Measurements from ENCODE around the gene PES1. TPM values are rescaled to one million over a fixed set of nuclear protein-coding genes. Genes with fewer than 3 reads are reported as not detected.
"Not testable (repeated sequence)": the region's sequence is repeated elsewhere in the genome, so short reads cannot be mapped to it uniquely, and the experiment has no call there.

PES1 gene
- total RNA-seq, 1 experiment from 2014 or later = 110 TPM

GRCh38 chr22:30631469-30631868, 39.8 kb upstream of the PES1 start:
- not testable (repeated sequence) for H2AFZ ChIP-seq (ENCODE audit: low read length); H3K9me3 ChIP-seq (ENCODE audit: low read length); H3K79me2 ChIP-seq (ENCODE audit: low read length); DNase-seq; H3K27me3 ChIP-seq (ENCODE audit: low read length); H3K4me3 ChIP-seq (ENCODE audit: low read length); H3K9me2 ChIP-seq (replicated peaks; ENCODE audit: insufficient read depth, low read length); H3K36me3 ChIP-seq (ENCODE audit: insufficient read depth, low read length); H3K27ac ChIP-seq (ENCODE audit: low read length); H3K4me2 ChIP-seq (ENCODE audit: low read depth, low read length, poor library complexity, severe bottlenecking); H3K9ac ChIP-seq (ENCODE audit: low read length); H4K20me1 ChIP-seq (ENCODE audit: insufficient read depth, low read depth, low read length)
- peaks cover 18% of the 10 kb centered on the region for H3K4me1 ChIP-seq (ENCODE audit: low read length)

- no peak overlapping the region for H3K4me2 ChIP-seq (ENCODE audit: low read depth, low read length, poor library complexity, severe bottlenecking)
- H3K9me3 ChIP-seq (ENCODE audit: low read length) = no peaks in the 10 kb centered on the region
- no peak for DNase-seq
These were observed 36.8 kb upstream of the PES1 start for GRCh38 chr22:30628491-30628890.

GRCh38 chr22:30627471-30627870, 35.8 kb upstream of the PES1 start:
- no peaks in the 10 kb centered on the region for H3K9me3 ChIP-seq (ENCODE audit: low read length)
- H3K79me2 ChIP-seq (ENCODE audit: low read length) = no peaks in the 10 kb centered on the region
- H3K9ac ChIP-seq (ENCODE audit: low read length) = no peak overlapping the region
- no peaks in the 10 kb centered on the region for H4K20me1 ChIP-seq (ENCODE audit: insufficient read depth, low read depth, low read length)
- H3K4me3 ChIP-seq (ENCODE audit: low read length) = no peak overlapping the region
- no peak overlapping the region for H3K4me2 ChIP-seq (ENCODE audit: low read depth, low read length, poor library complexity, severe bottlenecking)
- no peak overlapping the region for H3K27ac ChIP-seq (ENCODE audit: low read length)
- no peaks in the 10 kb centered on the region for H3K9me2 ChIP-seq (replicated peaks; ENCODE audit: insufficient read depth, low read length)
- H3K36me3 ChIP-seq (ENCODE audit: insufficient read depth, low read length) = no peaks in the 10 kb centered on the region
- H3K27me3 ChIP-seq (ENCODE audit: low read length) = no peaks in the 10 kb centered on the region
- H2AFZ ChIP-seq (ENCODE audit: low read length) = no peak overlapping the region
- no peaks in the 10 kb centered on the region for H3K4me1 ChIP-seq (ENCODE audit: low read length)
- no peak for DNase-seq

More at GRCh38 chr22:30628491-30628890, 36.8 kb upstream of the PES1 start:
- no peaks in the 10 kb centered on the region for H3K9me2 ChIP-seq (replicated peaks; ENCODE audit: insufficient read depth, low read length)
- H3K36me3 ChIP-seq (ENCODE audit: insufficient read depth, low read length) = no peaks in the 10 kb centered on the region
- H3K4me1 ChIP-seq (ENCODE audit: low read length) = no peaks in the 10 kb centered on the region
- H2AFZ ChIP-seq (ENCODE audit: low read length) = no peak overlapping the region
- no peaks in the 10 kb centered on the region for H3K79me2 ChIP-seq (ENCODE audit: low read length)
- no peak overlapping the region for H3K27ac ChIP-seq (ENCODE audit: low read length)
- no peak overlapping the region for H3K9ac ChIP-seq (ENCODE audit: low read length)
- no peaks in the 10 kb centered on the region for H3K27me3 ChIP-seq (ENCODE audit: low read length)
- no peaks in the 10 kb centered on the region for H4K20me1 ChIP-seq (ENCODE audit: insufficient read depth, low read depth, low read length)
- H3K4me3 ChIP-seq (ENCODE audit: low read length) = no peak overlapping the region

GRCh38 chr22:30626413-30626812, 34.7 kb upstream of the PES1 start:
- no peak for DNase-seq
- Histone ChIP-seq H3K9ac (ENCODE audit: low read length) (no peak overlapping the region), H3K27ac (ENCODE audit: low read length) (no peak overlapping the region), H3K27me3 (ENCODE audit: low read length) (no peaks in the 10 kb centered on the region), H3K79me2 (ENCODE audit: low read length) (no peaks in the 10 kb centered on the region), H2AFZ (ENCODE audit: low read length) (no peak overlapping the region), H3K36me3 (ENCODE audit: insufficient read depth, low read length) (no peaks in the 10 kb centered on the region), H3K4me3 (ENCODE audit: low read length) (no peak overlapping the region), H3K4me2 (ENCODE audit: low read depth, low read length, poor library complexity, severe bottlenecking) (no peak overlapping the region), H3K9me3 (ENCODE audit: low read length) (no peaks in the 10 kb centered on the region), H3K9me2 (replicated peaks; ENCODE audit: insufficient read depth, low read length) (no peaks in the 10 kb centered on the region), H4K20me1 (ENCODE audit: insufficient read depth, low read depth, low read length) (no peaks in the 10 kb centered on the region), H3K4me1 (ENCODE audit: low read length) (no peaks in the 10 kb centered on the region)

GRCh38 chr22:30619909-30620308, 28.2 kb upstream of the PES1 start:
- not testable (repeated sequence) for H4K20me1 ChIP-seq (ENCODE audit: insufficient read depth, low read depth, low read length); DNase-seq; H3K79me2 ChIP-seq (ENCODE audit: low read length); H3K36me3 ChIP-seq (ENCODE audit: insufficient read depth, low read length); H3K9ac ChIP-seq (ENCODE audit: low read length); H3K4me3 ChIP-seq (ENCODE audit: low read length); H3K4me2 ChIP-seq (ENCODE audit: low read depth, low read length, poor library complexity, severe bottlenecking); H3K4me1 ChIP-seq (ENCODE audit: low read length); H3K9me2 ChIP-seq (replicated peaks; ENCODE audit: insufficient read depth, low read length); H3K27ac ChIP-seq (ENCODE audit: low read length); H3K27me3 ChIP-seq (ENCODE audit: low read length); H2AFZ ChIP-seq (ENCODE audit: low read length); H3K9me3 ChIP-seq (ENCODE audit: low read length)

- no peaks in the 10 kb centered on the region for H3K9me3 ChIP-seq (ENCODE audit: low read length)
- no peaks in the 10 kb centered on the region for H3K4me1 ChIP-seq (ENCODE audit: low read length)
- no peak overlapping the region for H3K4me3 ChIP-seq (ENCODE audit: low read length)
- no peaks in the 10 kb centered on the region for H3K79me2 ChIP-seq (ENCODE audit: low read length)
- H3K27ac ChIP-seq (ENCODE audit: low read length) = no peak overlapping the region
- no peaks in the 10 kb centered on the region for H3K9me2 ChIP-seq (replicated peaks; ENCODE audit: insufficient read depth, low read length)
- no peak for DNase-seq
- no peak overlapping the region for H2AFZ ChIP-seq (ENCODE audit: low read length)
- no peak overlapping the region for H3K9ac ChIP-seq (ENCODE audit: low read length)
- no peaks in the 10 kb centered on the region for H3K27me3 ChIP-seq (ENCODE audit: low read length)
- no peaks in the 10 kb centered on the region for H4K20me1 ChIP-seq (ENCODE audit: insufficient read depth, low read depth, low read length)
- H3K36me3 ChIP-seq (ENCODE audit: insufficient read depth, low read length) = no peaks in the 10 kb centered on the region
- no peak overlapping the region for H3K4me2 ChIP-seq (ENCODE audit: low read depth, low read length, poor library complexity, severe bottlenecking)
These were observed 26.1 kb upstream of the PES1 start for GRCh38 chr22:30617819-30618218.

- no peaks in the 10 kb centered on the region for H4K20me1 ChIP-seq (ENCODE audit: insufficient read depth, low read depth, low read length)
- no peak overlapping the region for H3K9ac ChIP-seq (ENCODE audit: low read length)
- no peak overlapping the region for H3K27ac ChIP-seq (ENCODE audit: low read length)
- H3K79me2 ChIP-seq (ENCODE audit: low read length) = no peaks in the 10 kb centered on the region
- no peaks in the 10 kb centered on the region for H3K9me2 ChIP-seq (replicated peaks; ENCODE audit: insufficient read depth, low read length)
- H3K9me3 ChIP-seq (ENCODE audit: low read length) = no peaks in the 10 kb centered on the region
- no peak overlapping the region for H3K4me2 ChIP-seq (ENCODE audit: low read depth, low read length, poor library complexity, severe bottlenecking)
- no peaks in the 10 kb centered on the region for H3K36me3 ChIP-seq (ENCODE audit: insufficient read depth, low read length)
- H3K27me3 ChIP-seq (ENCODE audit: low read length) = no peaks in the 10 kb centered on the region
- no peak for DNase-seq
- H2AFZ ChIP-seq (ENCODE audit: low read length) = no peak overlapping the region
- H3K4me1 ChIP-seq (ENCODE audit: low read length) = no peaks in the 10 kb centered on the region
- H3K4me3 ChIP-seq (ENCODE audit: low read length) = no peak overlapping the region
These were observed 23.8 kb upstream of the PES1 start for GRCh38 chr22:30615543-30615954.

- Histone ChIP-seq H3K36me3 (ENCODE audit: insufficient read depth, low read length) (no peaks in the 10 kb centered on the region), H3K9ac (ENCODE audit: low read length) (no peak overlapping the region), H3K9me2 (replicated peaks; ENCODE audit: insufficient read depth, low read length) (no peaks in the 10 kb centered on the region), H3K79me2 (ENCODE audit: low read length) (no peaks in the 10 kb centered on the region), H3K4me1 (ENCODE audit: low read length) (no peaks in the 10 kb centered on the region), H4K20me1 (ENCODE audit: insufficient read depth, low read depth, low read length) (no peaks in the 10 kb centered on the region), H2AFZ (ENCODE audit: low read length) (no peak overlapping the region), H3K9me3 (ENCODE audit: low read length) (no peaks in the 10 kb centered on the region), H3K4me3 (ENCODE audit: low read length) (no peak overlapping the region), H3K4me2 (ENCODE audit: low read depth, low read length, poor library complexity, severe bottlenecking) (no peak overlapping the region), H3K27me3 (ENCODE audit: low read length) (no peaks in the 10 kb centered on the region), H3K27ac (ENCODE audit: low read length) (no peak overlapping the region)
- no peak for DNase-seq
These were observed 23.2 kb upstream of the PES1 start for GRCh38 chr22:30614879-30615278.

GRCh38 chr22:30614268-30614667, 22.6 kb upstream of the PES1 start:
- no peak overlapping the region for H3K9ac ChIP-seq (ENCODE audit: low read length)
- H3K27ac ChIP-seq (ENCODE audit: low read length) = no peak overlapping the region
- no peak overlapping the region for H3K4me3 ChIP-seq (ENCODE audit: low read length)
- no peaks in the 10 kb centered on the region for H3K79me2 ChIP-seq (ENCODE audit: low read length)
- H3K9me3 ChIP-seq (ENCODE audit: low read length) = no peaks in the 10 kb centered on the region
- no peaks in the 10 kb centered on the region for H3K9me2 ChIP-seq (replicated peaks; ENCODE audit: insufficient read depth, low read length)
- H2AFZ ChIP-seq (ENCODE audit: low read length) = no peak overlapping the region
- no peaks in the 10 kb centered on the region for H4K20me1 ChIP-seq (ENCODE audit: insufficient read depth, low read depth, low read length)
- H3K4me2 ChIP-seq (ENCODE audit: low read depth, low read length, poor library complexity, severe bottlenecking) = no peak overlapping the region
- H3K36me3 ChIP-seq (ENCODE audit: insufficient read depth, low read length) = no peaks in the 10 kb centered on the region
- peaks cover 1% of the 10 kb centered on the region for H3K4me1 ChIP-seq (ENCODE audit: low read length)
- no peak for DNase-seq
- H3K27me3 ChIP-seq (ENCODE audit: low read length) = no peaks in the 10 kb centered on the region
